Breast epithelium (tissue), 4 donors: ENCODE results near the gene ADGRA1. TPM values are rescaled to one million over a fixed set of nuclear protein-coding genes. Genes with fewer than 3 reads are reported as not detected.

Experiments
- DNase-seq, 2 donors: peaks; one replicate each; pipeline ENCODE4 v3.0.0-alpha.2; 2019; ENCODE audit warnings: low spot score in 2 of 2
- H3K27ac ChIP-seq, 2 donors: fragments of 200-600 bp; sonication (generic) in 1 of 2; one replicate each; pipeline ENCODE4 v1.5.1; 2016 to 2019; ENCODE audit warnings: mild to moderate bottlenecking in 1 of 2
- H3K27me3 ChIP-seq, 2 donors: fragments of 200-600 bp; sonication (generic) in 1 of 2; one replicate each; pipeline versions ENCODE4 v1.5.1 to v1.6.0; 2017 to 2019; ENCODE audit warnings: control low read depth in 1 of 2, mild to moderate bottlenecking in 1 of 2
- H3K36me3 ChIP-seq: fragments of 200-600 bp; one replicate; pipeline ENCODE4 v1.5.1; 2019
- H3K4me1 ChIP-seq, 2 donors: fragments of 200-600 bp; sonication (generic); one replicate each; pipeline ENCODE4 v1.5.1; 2016 to 2019; ENCODE audit warnings: control low read depth in 1 of 2
- H3K4me3 ChIP-seq, 3 donors: fragments of 200-600 bp; sonication (generic); 1 replicate in 2 of 3; 2 replicates in 1 of 3; pipeline ENCODE4 v1.5.1; 2016 to 2019; ENCODE audit warnings: mild to moderate bottlenecking in 3 of 3, moderate library complexity in 2 of 3
- H3K9me3 ChIP-seq, 2 donors: fragments of 200-600 bp; sonication (generic) in 1 of 2; one replicate each; pipeline ENCODE4 v1.5.1; 2016 to 2019; ENCODE audit warnings: control low read depth in 1 of 2
- CTCF ChIP-seq, 3 donors: fragments of 450-650 bp; IDR thresholded peaks; one replicate each; pipeline ENCODE4 v1.5.1; 2016 to 2017; ENCODE audit warnings: antibody characterized with exemption in 3 of 3, mild to moderate bottlenecking in 3 of 3, moderate library complexity in 3 of 3
- POLR2A ChIP-seq: fragments of 450-650 bp; IDR thresholded peaks from one replicate; pipeline ENCODE4 v1.6.1; 2016; ENCODE audit warnings: antibody characterized with exemption, mild to moderate bottlenecking, moderate library complexity
- POLR2AphosphoS5 ChIP-seq, 3 donors: sonication (generic); formaldehyde crosslinking; IDR thresholded peaks; one replicate each; pipeline ENCODE4 v1.6.1; 2017; ENCODE audit warnings: antibody characterized with exemption in 3 of 3
- intact Hi-C: fragments of 100-400 bp; cut with DNase I; formaldehyde crosslinking; loops from one replicate; pipeline ENCODE4 v1.15.1; 2023; ENCODE audit warnings: low total_unique reads
- total RNA-seq, 3 donors: library from RNA; depleted of rRNA; stranded (reverse); fragments of >200 nt; gene quantifications; one replicate each; pipeline ENCODE4 v1.1.0, GENCODE V29; 2016

The ADGRA1 gene
- total RNA-seq, result under 1 TPM in 1 of 3 donors, not detected in 2; 0.33 TPM

GRCh38 chr10:133087679-133088178, at the start of gene ADGRA1:
Gene ADGRA1 (plus strand): TSS chr10:133087924. CDS start chr10:133088910, 986 bp downstream.
- no peak for DNase-seq
- Histone ChIP-seq H3K9me3 (no peaks in the 10 kb centered on the region), H3K27me3 (peaks cover 0 to 95% of the 10 kb centered on the region in 2 donors), H3K4me3 (peak within 1 kb of the TSS in 1 of 3 donors; percentile 31), H3K36me3 (no peaks in the 10 kb centered on the region), H3K27ac (no peak within 1 kb of the TSS), H3K4me1 (no peaks in the 10 kb centered on the region)
- intact Hi-C loops, result loop anchor here (1.0 kb wide), 1 partner anchor 31 kb away; no protein-coding TSS in a partner anchor
- TF ChIP-seq CTCF (IDR thresholded peaks at IDR 0.05) (no peak), POLR2A (no peak)

- no peak overlapping the region for H3K4me3 ChIP-seq
- no peak for DNase-seq
- H3K27me3 ChIP-seq, result peaks cover 3 to 68% of the 10 kb centered on the region in 2 donors
- no peaks in the 10 kb centered on the region for H3K9me3 ChIP-seq
- no peaks in the 10 kb centered on the region for H3K36me3 ChIP-seq
- no peak overlapping the region for H3K27ac ChIP-seq
- H3K4me1 ChIP-seq, result no peaks in the 10 kb centered on the region
- TF ChIP-seq POLR2AphosphoS5 (IDR thresholded peaks at IDR 0.05) (no peak), POLR2A (no peak), CTCF (IDR thresholded peaks at IDR 0.05) (no peak)
- intact Hi-C loops, result no loop called here
Measured at GRCh38 chr10:133038036-133038823, 49.5 kb upstream of the ADGRA1 start.

- no peaks in the 10 kb centered on the region for H3K9me3 ChIP-seq
- no peak overlapping the region for H3K27ac ChIP-seq
- H3K4me1 ChIP-seq, result no peaks in the 10 kb centered on the region
- TF ChIP-seq POLR2A (no peak), CTCF (IDR thresholded peaks at IDR 0.05) (no peak), POLR2AphosphoS5 (IDR thresholded peaks at IDR 0.05) (no peak)
- intact Hi-C loops, result no loop called here
- peaks cover 3 to 70% of the 10 kb centered on the region in 2 donors for H3K27me3 ChIP-seq
- DNase-seq, result no peak
- H3K36me3 ChIP-seq, result no peaks in the 10 kb centered on the region
- H3K4me3 ChIP-seq, result no peak overlapping the region
Measured at GRCh38 chr10:133039107-133039802, 48.5 kb upstream of the ADGRA1 start.

- Histone ChIP-seq H3K27me3 (peaks cover 3 to 75% of the 10 kb centered on the region in 2 donors), H3K4me1 (no peaks in the 10 kb centered on the region), H3K27ac (no peak overlapping the region), H3K36me3 (no peaks in the 10 kb centered on the region), H3K9me3 (no peaks in the 10 kb centered on the region), H3K4me3 (no peak overlapping the region)
- no peak for DNase-seq
- no peak for TF ChIP-seq POLR2AphosphoS5 (IDR thresholded peaks at IDR 0.05)
- TF ChIP-seq POLR2A, result no peak
- no peak for TF ChIP-seq CTCF (IDR thresholded peaks at IDR 0.05)
- intact Hi-C loops, result no loop called here
Measured at GRCh38 chr10:133039803-133040165, 47.9 kb upstream of the ADGRA1 start.

GRCh38 chr10:133040198-133040597, 47.5 kb upstream of the ADGRA1 start:
- no peak for TF ChIP-seq POLR2A
- TF ChIP-seq CTCF (IDR thresholded peaks at IDR 0.05), result no peak
- no peak for TF ChIP-seq POLR2AphosphoS5 (IDR thresholded peaks at IDR 0.05)
- no peaks in the 10 kb centered on the region for H3K4me1 ChIP-seq
- DNase-seq, result no peak
- no peaks in the 10 kb centered on the region for H3K36me3 ChIP-seq
- no peaks in the 10 kb centered on the region for H3K9me3 ChIP-seq
- H3K4me3 ChIP-seq, result no peak overlapping the region
- no peak overlapping the region for H3K27ac ChIP-seq
- peaks cover 3 to 79% of the 10 kb centered on the region in 2 donors for H3K27me3 ChIP-seq
- intact Hi-C loops, result no loop called here
